ENCODE data around the gene WDR4. TPM values are rescaled to one million over a fixed set of nuclear protein-coding genes. Genes with fewer than 3 reads are reported as not detected.
"Not testable (repeated sequence)": the region's sequence is repeated elsewhere in the genome, so short reads cannot be mapped to it uniquely, and the experiment has no call there.

Gene WDR4
- polyA plus RNA-seq, 2 of the 4 experiments (the other 2 are of a cell fraction): 25.2 to 35.0 TPM

- DNase-seq (ENCODE audit: low read depth in 1 of 2, low spot score in 1 of 2) (no peak), FAIRE-seq (no peak), ATAC-seq (no peak)
- Histone ChIP-seq H3K4me2 (no peak overlapping the region), H3K4me3 (no peak overlapping the region), H3K4me1 (no peaks in the 10 kb centered on the region), H3K9me3 (peaks cover 4% of the 10 kb centered on the region; the same call in 1 of the 3 replicates), H3K27ac (no peak overlapping the region)
- POLR2A ChIA-PET: no interaction called here
- CTCF ChIA-PET: interaction anchor here (2.5 kb wide), 1 partner anchor 222 kb away, joined by 7 read pairs; no protein-coding TSS in a partner anchor
- WGBS (ENCODE audit: missing lambda C conversion rate): 12% methylated on average over 1 of the region's 1 CpG
- no peak for TF ChIP-seq SMC3 (IDR thresholded peaks at IDR 0.05)
- peak; percentile 75 for TF ChIP-seq ZFP36 (IDR thresholded peaks at IDR 0.05; ENCODE audit: borderline replicate concordance, partially characterized antibody)
These were observed 64.1 kb downstream of the WDR4 start for GRCh38 chr21:42815217-42815616.

- WGBS (ENCODE audit: missing lambda C conversion rate): 31% methylated on average over 5 of the region's 5 CpGs
These were observed 66.7 kb downstream of the WDR4 start for GRCh38 chr21:42812528-42813241.

GRCh38 chr21:42811960-42812359, 67.4 kb downstream of the WDR4 start:
- FAIRE-seq (no peak), ATAC-seq (no peak), DNase-seq (ENCODE audit: low read depth in 1 of 2, low spot score in 1 of 2) (no peak)
- Histone ChIP-seq H3K4me3 (no peak overlapping the region), H3K4me2 (no peak overlapping the region), H3K27ac (no peak overlapping the region), H3K4me1 (no peaks in the 10 kb centered on the region), H3K9me3 (peaks cover 4% of the 10 kb centered on the region; the same call in 1 of the 3 replicates)
- ChIA-PET CTCF (interaction anchor here (1.3 kb wide), 1 partner anchor 9 kb away, joined by 3 read pairs; no protein-coding TSS in a partner anchor), POLR2A (no interaction called here)
- WGBS (ENCODE audit: missing lambda C conversion rate): 31% methylated on average over 6 of the region's 6 CpGs
- TF ChIP-seq FOXS1 (CRISPR knock-in tag; IDR thresholded peaks at IDR 0.05) (no peak), RFX5 (IDR thresholded peaks at IDR 0.05) (no peak), E2F6 (IDR thresholded peaks at IDR 0.05; ENCODE audit: borderline replicate concordance, low read depth) (no peak), CHD2 (IDR thresholded peaks at IDR 0.05; ENCODE audit: low read length, partially characterized antibody) (no peak), PHF8 (IDR thresholded peaks at IDR 0.05; ENCODE audit: borderline replicate concordance, low read depth) (no peak), MAZ (IDR thresholded peaks at IDR 0.05; ENCODE audit: borderline replicate concordance, low read depth, low read length) (no peak), NR3C1 (IDR thresholded peaks at IDR 0.05) (no peak), JUN (IDR thresholded peaks at IDR 0.05) (no peak), RAD21 (conservative IDR thresholded peaks at IDR 0.05 in 1 of 2, IDR thresholded peaks at IDR 0.05 in 1 of 2) (no peak), TFCP2L1 (CRISPR knock-in tag; IDR thresholded peaks at IDR 0.05) (no peak), SREBF2 (IDR thresholded peaks at IDR 0.05) (no peak), HOXA7 (CRISPR knock-in tag; IDR thresholded peaks at IDR 0.05) (no peak)

More at GRCh38 chr21:42812528-42813241, 66.7 kb downstream of the WDR4 start:
- FAIRE-seq; H3K4me3 ChIP-seq; H3K4me2 ChIP-seq; H3K9me3 ChIP-seq; DNase-seq (ENCODE audit: low read depth in 1 of 2, low spot score in 1 of 2); H3K4me1 ChIP-seq; H3K27ac ChIP-seq; POLR2A ChIA-PET; ATAC-seq: not testable (repeated sequence)
- CTCF ChIA-PET: interaction anchor here (2.5 kb wide), 1 partner anchor 219 kb away, joined by 7 read pairs; no protein-coding TSS in a partner anchor

GRCh38 chr21:42809577-42810475, 69.5 kb downstream of the WDR4 start:
- TF ChIP-seq RFX5 (IDR thresholded peaks at IDR 0.05): no peak
- TF ChIP-seq NR3C1 (IDR thresholded peaks at IDR 0.05): no peak
- Histone ChIP-seq H3K9me3 (0 out of 3 replicates have a peak, but pooled peaks cover under 1% of the 10 kb centered on the region), H3K4me1 (no peaks in the 10 kb centered on the region), H3K4me2 (no peak overlapping the region), H3K4me3 (no peak overlapping the region), H3K27ac (no peak overlapping the region)
- FAIRE-seq (no peak), ATAC-seq (peak in 1 of 2 experiments; percentile 34; a peak in 1 of 6 replicates), DNase-seq (ENCODE audit: low read depth in 1 of 2, low spot score in 1 of 2) (no peak)
- 76% methylated on average over 17 of the region's 18 CpGs for WGBS (ENCODE audit: missing lambda C conversion rate)
- ChIA-PET POLR2A (no interaction called here), CTCF (no interaction called here)

Data from A549 (cell line).